Fibroblast of lung (primary cell): ENCODE data around the gene FTL. TPM values are rescaled to one million over a fixed set of nuclear protein-coding genes. Genes with fewer than 3 reads are reported as not detected.
A peak's percentile ranks its signal among the peaks of the same experiment; 100 is the strongest.

Experiments used
- DNase-seq, 2 donors: peaks; one replicate each; pipeline versions ENCODE4 v3.0.0 to v3.0.0-alpha.2; 2010; ENCODE audit warnings: low read depth in 2 of 2
- H2AFZ ChIP-seq: 2 replicates; pipeline ENCODE4 v1.5.1; 2012; ENCODE audit warnings: low read length, control low read depth, inconsistent platforms
- H3K27ac ChIP-seq: 2 replicates; pipeline ENCODE4 v1.5.1; 2011; ENCODE audit warnings: low read length, control low read depth; ENCODE audit not compliant: insufficient read depth
- H3K27me3 ChIP-seq: 2 replicates; pipeline ENCODE4 v1.5.1; 2011; ENCODE audit warnings: mild to moderate bottlenecking, low read length; ENCODE audit not compliant: control insufficient read depth, insufficient read depth
- H3K36me3 ChIP-seq: 2 replicates; pipeline ENCODE4 v1.5.1; 2011; ENCODE audit warnings: low read length; ENCODE audit not compliant: control insufficient read depth, insufficient read depth
- H3K4me1 ChIP-seq: 2 replicates; pipeline ENCODE4 v1.5.1; 2011; ENCODE audit warnings: low read length; ENCODE audit not compliant: control insufficient read depth, insufficient read depth; ENCODE audit errors: extremely low read depth
- H3K4me2 ChIP-seq: 2 replicates; pipeline ENCODE4 v1.5.1; 2011; ENCODE audit warnings: low read length, control low read depth; ENCODE audit not compliant: insufficient read depth; ENCODE audit errors: extremely low read depth
- H3K4me3 ChIP-seq, 4 experiments: fragments of 200-600 bp in 1 of 4; sonication (generic) in 1 of 4; replicated peaks in 1 of 4; 2 replicates each; pipeline ENCODE4 v1.5.1; 2011 to 2016; ENCODE audit warnings: low read length in 4 of 4, low read depth in 3 of 4, mild to moderate bottlenecking in 3 of 4, control low read depth in 2 of 4, inconsistent platforms in 1 of 4, mixed read lengths in 1 of 4; ENCODE audit not compliant: insufficient read depth in 1 of 4; ENCODE audit errors: control extremely low read depth in 1 of 4
- H3K79me2 ChIP-seq: 2 replicates; pipeline ENCODE4 v1.5.1; 2012; ENCODE audit warnings: mild to moderate bottlenecking, low read length, inconsistent platforms; ENCODE audit not compliant: control insufficient read depth, insufficient read depth
- H3K9ac ChIP-seq: 2 replicates; pipeline ENCODE4 v1.5.1; 2011; ENCODE audit warnings: mild to moderate bottlenecking, low read length, control low read depth; ENCODE audit not compliant: insufficient read depth
- H3K9me3 ChIP-seq: 2 replicates; pipeline ENCODE4 v1.5.1; 2012; ENCODE audit warnings: low read depth, low read length; ENCODE audit not compliant: control insufficient read depth, insufficient read depth
- H4K20me1 ChIP-seq: 2 replicates; pipeline ENCODE4 v1.5.1; 2011; ENCODE audit warnings: low read length; ENCODE audit not compliant: control insufficient read depth, insufficient read depth; ENCODE audit errors: extremely low read depth
- EZH2 ChIP-seq: IDR thresholded peaks from 2 replicates; pipeline ENCODE4 v1.5.1; 2012; ENCODE audit warnings: low read length, control low read depth, mild to moderate bottlenecking; ENCODE audit errors: missing control alignments
- polyA plus RNA-seq, 2 donors: library from polyadenylated mRNA; depleted of rRNA in 1 of 2; stranded (reverse) in 1 of 2; unstranded in 1 of 2; fragments of >200 nt; gene quantifications; 2 replicates each; pipeline ENCODE4 v1.2.1, GENCODE V29; 2011 to 2012; ENCODE audit warnings: missing spikeins in 1 of 2
- total RNA-seq: library from RNA; depleted of rRNA; stranded (reverse); fragments of >200 nt; gene quantifications from 2 replicates; pipeline ENCODE4 v1.2.1, GENCODE V29; 2014
- TF ChIP-seq, protein P1 (sequence below), 2 donors: IDR thresholded peaks in 1 of 2; conservative IDR thresholded peaks in 1 of 2; 1 replicate in 1 of 2; 2 replicates in 1 of 2; pipeline ENCODE4 v1.5.1; 2011 to 2012; ENCODE audit warnings: low read length in 2 of 2, control low read depth in 1 of 2, inconsistent platforms in 1 of 2, low read depth in 1 of 2, mild to moderate bottlenecking in 1 of 2

FTL gene
- total and polyA plus RNA-seq, 2 donors (not counting 1 experiment from before 2014, with no cell fraction given) = 1,844 to 6,440 TPM

DNA sequence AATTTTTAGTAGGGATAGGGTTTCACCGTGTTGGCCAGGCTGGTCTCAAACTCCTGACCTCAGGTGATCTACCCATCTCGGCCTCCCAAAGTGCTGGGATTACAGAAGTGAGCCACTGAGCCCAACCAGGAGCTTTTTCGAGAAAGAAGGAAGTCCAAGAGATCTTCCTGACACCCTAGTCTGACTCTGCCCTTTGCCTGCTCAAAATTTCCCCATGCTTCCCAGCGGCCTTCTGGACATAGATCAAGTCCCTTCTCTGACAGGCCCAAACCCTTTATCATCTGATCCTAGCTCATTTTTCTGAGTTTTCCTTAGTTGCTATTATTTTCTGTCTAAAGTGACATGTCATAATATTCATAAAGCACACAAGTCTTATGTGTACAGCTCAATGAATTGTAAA, 12.0 kb upstream of the FTL start:
- TF ChIP-seq, protein P1, sequence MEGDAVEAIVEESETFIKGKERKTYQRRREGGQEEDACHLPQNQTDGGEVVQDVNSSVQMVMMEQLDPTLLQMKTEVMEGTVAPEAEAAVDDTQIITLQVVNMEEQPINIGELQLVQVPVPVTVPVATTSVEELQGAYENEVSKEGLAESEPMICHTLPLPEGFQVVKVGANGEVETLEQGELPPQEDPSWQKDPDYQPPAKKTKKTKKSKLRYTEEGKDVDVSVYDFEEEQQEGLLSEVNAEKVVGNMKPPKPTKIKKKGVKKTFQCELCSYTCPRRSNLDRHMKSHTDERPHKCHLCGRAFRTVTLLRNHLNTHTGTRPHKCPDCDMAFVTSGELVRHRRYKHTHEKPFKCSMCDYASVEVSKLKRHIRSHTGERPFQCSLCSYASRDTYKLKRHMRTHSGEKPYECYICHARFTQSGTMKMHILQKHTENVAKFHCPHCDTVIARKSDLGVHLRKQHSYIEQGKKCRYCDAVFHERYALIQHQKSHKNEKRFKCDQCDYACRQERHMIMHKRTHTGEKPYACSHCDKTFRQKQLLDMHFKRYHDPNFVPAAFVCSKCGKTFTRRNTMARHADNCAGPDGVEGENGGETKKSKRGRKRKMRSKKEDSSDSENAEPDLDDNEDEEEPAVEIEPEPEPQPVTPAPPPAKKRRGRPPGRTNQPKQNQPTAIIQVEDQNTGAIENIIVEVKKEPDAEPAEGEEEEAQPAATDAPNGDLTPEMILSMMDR (conservative IDR thresholded peaks at IDR 0.05 in 1 of 2, IDR thresholded peaks at IDR 0.05 in 1 of 2; ENCODE audit: low read depth in 1 of 2, low read length in 2 of 2) = no peak
- no peak for TF ChIP-seq EZH2
- Histone ChIP-seq H3K9ac (no peak overlapping the region), H2AFZ (no peak overlapping the region), H3K4me1 (peaks cover 11% of the 10 kb centered on the region), H3K27ac (no peak overlapping the region), H3K27me3 (no peaks in the 10 kb centered on the region), H3K4me3 (no peak overlapping the region), H3K36me3 (peaks cover 8% of the 10 kb centered on the region), H4K20me1 (no peaks in the 10 kb centered on the region), H3K79me2 (peaks cover 25% of the 10 kb centered on the region), H3K9me3 (no peaks in the 10 kb centered on the region), H3K4me2 (no peak overlapping the region)
- no peak for DNase-seq

DNA sequence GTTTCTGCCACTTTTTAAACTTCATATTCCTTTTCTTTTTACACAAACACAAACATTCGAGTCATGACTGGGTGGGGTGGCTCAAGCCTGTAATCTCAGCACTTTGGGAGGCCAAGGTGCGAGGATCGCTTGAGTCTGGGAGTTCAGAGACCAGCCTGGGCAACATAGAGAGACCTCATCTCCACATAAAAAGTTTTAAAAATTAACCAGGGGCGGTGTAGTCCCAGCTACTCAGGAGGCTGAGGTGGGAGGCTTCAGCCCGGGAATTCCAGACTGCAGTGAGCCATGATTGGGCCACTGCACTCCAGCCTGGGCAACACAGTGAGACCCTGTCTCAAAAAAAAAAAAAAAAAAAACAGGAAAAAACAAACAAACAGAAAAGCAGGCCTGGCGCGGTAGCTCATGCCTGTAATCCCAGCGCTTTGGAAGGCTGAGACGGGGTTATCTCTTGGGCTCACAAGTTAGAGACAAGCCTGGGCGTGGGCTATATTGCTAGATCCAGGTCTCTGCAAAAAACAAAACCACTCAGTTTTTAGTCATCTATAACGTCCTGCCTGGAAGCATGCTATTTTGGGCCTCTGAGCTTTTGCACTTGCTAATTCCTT, 11.0 kb upstream of the FTL start:
- H2AFZ ChIP-seq = peak overlapping the region; percentile 81
- peak overlapping the region; percentile 52 to 96 (median 83) for H3K4me3 ChIP-seq
- peaks cover 25% of the 10 kb centered on the region for H3K79me2 ChIP-seq
- H4K20me1 ChIP-seq = no peaks in the 10 kb centered on the region
- H3K9me3 ChIP-seq = no peaks in the 10 kb centered on the region
- peak overlapping the region; percentile 89 for H3K4me2 ChIP-seq
- H3K4me1 ChIP-seq = peaks cover 11% of the 10 kb centered on the region
- peak overlapping the region; percentile 97 for H3K27ac ChIP-seq
- TF ChIP-seq, protein P1 (conservative IDR thresholded peaks at IDR 0.05 in 1 of 2, IDR thresholded peaks at IDR 0.05 in 1 of 2; ENCODE audit: low read depth in 1 of 2, low read length in 2 of 2) = no peak
- no peak for TF ChIP-seq EZH2
- no peaks in the 10 kb centered on the region for H3K27me3 ChIP-seq
- H3K36me3 ChIP-seq = peaks cover 8% of the 10 kb centered on the region
- no peak overlapping the region for H3K9ac ChIP-seq
- DNase-seq = no peak

DNA sequence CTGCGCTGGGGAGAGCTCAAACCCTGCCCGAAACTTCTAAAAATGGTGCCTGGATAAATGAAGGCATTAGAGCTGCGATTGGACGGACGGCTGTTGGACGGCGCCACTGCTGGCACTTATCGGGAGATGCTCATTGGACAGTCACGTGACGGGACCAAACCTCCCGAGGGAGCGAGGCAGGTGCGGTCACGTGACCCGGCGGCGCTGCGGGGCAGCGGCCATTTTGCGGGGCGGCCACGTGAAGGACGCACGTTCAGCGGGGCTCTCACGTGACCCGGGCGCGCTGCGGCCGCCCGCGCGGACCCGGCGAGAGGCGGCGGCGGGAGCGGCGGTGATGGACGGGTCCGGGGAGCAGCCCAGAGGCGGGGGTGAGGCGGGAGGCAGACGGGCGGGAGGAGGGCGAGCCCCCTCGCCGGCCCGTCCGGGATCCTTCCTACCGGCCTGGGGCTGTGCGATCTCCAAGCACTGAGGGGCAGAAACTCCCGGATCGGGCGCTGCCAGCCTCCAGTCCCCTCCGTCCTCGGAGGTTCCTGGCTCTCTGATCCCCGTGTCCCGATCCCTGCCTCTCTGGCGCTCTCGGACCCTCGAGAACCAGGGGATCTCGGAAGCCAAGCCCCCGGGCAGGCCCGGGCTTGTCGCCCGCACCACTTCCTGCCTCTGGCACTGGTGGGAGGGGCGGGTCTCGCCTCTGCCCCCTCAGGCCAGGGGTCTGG, 10.4 kb upstream of the FTL start, which contains the start of gene BAX:
BAX (plus strand) TSS at position 281 of the 713 bp plus-strand sequence; CDS start at position 335, 54 bp downstream.
- Histone ChIP-seq H3K9ac (peak within 1 kb of the TSS; percentile 97), H3K79me2 (peaks cover 25% of the 10 kb centered on the region), H3K4me3 (peak within 1 kb of the TSS; percentile 73 to 96 (median 94)), H3K36me3 (peaks cover 8% of the 10 kb centered on the region), H3K4me1 (peaks cover 11% of the 10 kb centered on the region), H3K9me3 (no peaks in the 10 kb centered on the region), H2AFZ (peak within 1 kb of the TSS; percentile 81), H3K4me2 (peak within 1 kb of the TSS; percentile 95), H3K27ac (peak within 1 kb of the TSS; percentile 97), H3K27me3 (no peaks in the 10 kb centered on the region), H4K20me1 (no peaks in the 10 kb centered on the region)
- peak; percentile 95 to 96 for DNase-seq
- no peak for TF ChIP-seq EZH2
- TF ChIP-seq, protein P1 (conservative IDR thresholded peaks at IDR 0.05 in 1 of 2, IDR thresholded peaks at IDR 0.05 in 1 of 2; ENCODE audit: low read depth in 1 of 2, low read length in 2 of 2) = no peak
